MM.1S (cell line): ENCODE results near the gene RBMS3.

Experiments used
- DNase-seq: peaks from one replicate; pipeline ENCODE4 v3.0.0-alpha.2; 2015
- H2AFZ ChIP-seq: fragments of 300-600 bp; sonication (generic); 2 replicates; pipeline ENCODE4 v1.6.0; 2016; ENCODE audit warnings: antibody characterized with exemption, low read length
- H3F3A ChIP-seq: fragments of 300-600 bp; sonication (generic); 2 replicates; pipeline ENCODE4 v1.6.1; 2016; ENCODE audit warnings: mild to moderate bottlenecking, antibody characterized with exemption, low read length, moderate library complexity, mixed read lengths; ENCODE audit not compliant: insufficient read depth
- H3K27ac ChIP-seq: fragments of 300-600 bp; sonication (generic); 2 replicates; pipeline ENCODE4 v1.5.1; 2016; ENCODE audit warnings: mild to moderate bottlenecking, low read length
- H3K27me3 ChIP-seq: fragments of 300-600 bp; sonication (generic); replicated peaks from 2 replicates; pipeline ENCODE4 v1.6.0; 2016; ENCODE audit warnings: low read length; ENCODE audit not compliant: insufficient read depth
- H3K36me3 ChIP-seq: fragments of 300-600 bp; sonication (generic); replicated peaks from 2 replicates; pipeline ENCODE4 v1.6.1; 2016; ENCODE audit warnings: mild to moderate bottlenecking, low read length, mixed read lengths; ENCODE audit not compliant: insufficient read depth
- H3K4me1 ChIP-seq: fragments of 300-600 bp; sonication (generic); 2 replicates; pipeline ENCODE4 v1.6.1; 2016; ENCODE audit warnings: low read length, mixed read lengths
- H3K4me2 ChIP-seq: fragments of 300-600 bp; sonication (generic); 2 replicates; pipeline ENCODE4 v1.6.0; 2016; ENCODE audit warnings: low read depth, low read length
- H3K4me3 ChIP-seq: fragments of 300-600 bp; sonication (generic); 2 replicates; pipeline ENCODE4 v1.5.1; 2016; ENCODE audit warnings: low read length, mixed read lengths
- H3K79me2 ChIP-seq: fragments of 300-600 bp; sonication (generic); 2 replicates; pipeline ENCODE4 v1.6.1; 2016; ENCODE audit warnings: mixed run types, low read length, mixed read lengths
- H3K9ac ChIP-seq: fragments of 300-600 bp; sonication (generic); 2 replicates; pipeline ENCODE4 v1.6.1; 2016; ENCODE audit warnings: low read length, mixed read lengths
- H3K9me2 ChIP-seq: fragments of 300-600 bp; sonication (generic); replicated peaks from 2 replicates; pipeline ENCODE4 v1.6.1; 2016; ENCODE audit warnings: mild to moderate bottlenecking, low read length, mixed read lengths; ENCODE audit not compliant: insufficient read depth
- H3K9me3 ChIP-seq: fragments of 300-600 bp; sonication (generic); replicated peaks from 2 replicates; pipeline ENCODE4 v1.6.1; 2016; ENCODE audit warnings: mild to moderate bottlenecking, low read length, mixed read lengths; ENCODE audit not compliant: insufficient read depth
- H4K20me1 ChIP-seq: fragments of 300-600 bp; sonication (generic); 2 replicates; pipeline ENCODE4 v1.6.1; 2016; ENCODE audit warnings: mild to moderate bottlenecking, low read length, moderate library complexity, mixed read lengths; ENCODE audit not compliant: insufficient read depth
- EZH2 ChIP-seq: fragments of 300-600 bp; sonication (generic); optimal IDR thresholded peaks from 2 replicates; pipeline ENCODE3; 2017; ENCODE audit warnings: low read depth, mild to moderate bottlenecking, antibody characterized with exemption, low read length, mixed read lengths
- EZH2phosphoT487 ChIP-seq: fragments of 300-600 bp; sonication (generic); IDR thresholded peaks from 2 replicates; pipeline ENCODE4 v1.6.1; 2018; ENCODE audit warnings: antibody characterized with exemption, low read length
- TF ChIP-seq, protein P1 (sequence below): fragments of 300-600 bp; sonication (generic); IDR thresholded peaks from 2 replicates; pipeline ENCODE4 v1.5.1; 2016; ENCODE audit warnings: antibody characterized with exemption, low read length, mixed read lengths

Gene RBMS3

DNA sequence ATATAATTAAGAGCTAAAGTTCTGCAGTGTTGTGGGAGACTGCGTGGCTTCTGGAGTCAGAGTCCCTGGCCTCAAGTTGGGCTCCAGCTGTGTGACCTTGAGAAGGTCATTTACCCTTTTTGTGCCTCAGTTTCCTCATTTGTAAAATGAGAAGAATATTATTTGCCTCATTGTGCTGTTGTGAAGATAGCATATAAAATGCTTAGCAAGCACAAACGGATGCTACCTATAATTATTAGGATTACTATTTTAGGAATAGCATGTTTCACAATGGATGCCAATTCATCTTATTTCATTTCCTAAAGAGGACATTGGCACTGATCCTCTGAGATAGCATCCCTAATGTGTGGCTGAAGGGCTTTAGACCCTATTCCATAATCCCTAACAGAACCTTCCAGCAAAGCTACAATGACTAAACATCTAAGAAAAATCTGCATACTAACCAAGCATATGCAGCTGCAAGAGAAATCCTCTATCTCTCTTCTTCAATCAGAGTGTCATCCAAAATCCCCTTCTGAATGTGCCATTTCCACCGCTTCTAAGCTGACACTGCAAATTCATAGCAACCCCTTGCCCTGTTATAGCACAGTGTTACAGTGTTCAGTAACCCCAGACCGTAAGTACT lies 148.3 kb downstream of the RBMS3 start:
- no peak for TF ChIP-seq EZH2phosphoT487
- TF ChIP-seq, protein P1, sequence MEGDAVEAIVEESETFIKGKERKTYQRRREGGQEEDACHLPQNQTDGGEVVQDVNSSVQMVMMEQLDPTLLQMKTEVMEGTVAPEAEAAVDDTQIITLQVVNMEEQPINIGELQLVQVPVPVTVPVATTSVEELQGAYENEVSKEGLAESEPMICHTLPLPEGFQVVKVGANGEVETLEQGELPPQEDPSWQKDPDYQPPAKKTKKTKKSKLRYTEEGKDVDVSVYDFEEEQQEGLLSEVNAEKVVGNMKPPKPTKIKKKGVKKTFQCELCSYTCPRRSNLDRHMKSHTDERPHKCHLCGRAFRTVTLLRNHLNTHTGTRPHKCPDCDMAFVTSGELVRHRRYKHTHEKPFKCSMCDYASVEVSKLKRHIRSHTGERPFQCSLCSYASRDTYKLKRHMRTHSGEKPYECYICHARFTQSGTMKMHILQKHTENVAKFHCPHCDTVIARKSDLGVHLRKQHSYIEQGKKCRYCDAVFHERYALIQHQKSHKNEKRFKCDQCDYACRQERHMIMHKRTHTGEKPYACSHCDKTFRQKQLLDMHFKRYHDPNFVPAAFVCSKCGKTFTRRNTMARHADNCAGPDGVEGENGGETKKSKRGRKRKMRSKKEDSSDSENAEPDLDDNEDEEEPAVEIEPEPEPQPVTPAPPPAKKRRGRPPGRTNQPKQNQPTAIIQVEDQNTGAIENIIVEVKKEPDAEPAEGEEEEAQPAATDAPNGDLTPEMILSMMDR: no peak
- no peak for TF ChIP-seq EZH2
- no peaks in the 10 kb centered on the region for H3K9me3 ChIP-seq
- H3F3A ChIP-seq: no peaks in the 10 kb centered on the region
- no peak overlapping the region for H3K4me2 ChIP-seq
- no peaks in the 10 kb centered on the region for H3K79me2 ChIP-seq
- H3K4me1 ChIP-seq: no peaks in the 10 kb centered on the region
- H2AFZ ChIP-seq: no peak overlapping the region
- no peak overlapping the region for H3K4me3 ChIP-seq
- H4K20me1 ChIP-seq: no peaks in the 10 kb centered on the region
- no peak overlapping the region for H3K27ac ChIP-seq
- no peaks in the 10 kb centered on the region for H3K27me3 ChIP-seq
- DNase-seq: no peak
- no peaks in the 10 kb centered on the region for H3K9me2 ChIP-seq
- H3K9ac ChIP-seq: no peak overlapping the region
- no peaks in the 10 kb centered on the region for H3K36me3 ChIP-seq

DNA sequence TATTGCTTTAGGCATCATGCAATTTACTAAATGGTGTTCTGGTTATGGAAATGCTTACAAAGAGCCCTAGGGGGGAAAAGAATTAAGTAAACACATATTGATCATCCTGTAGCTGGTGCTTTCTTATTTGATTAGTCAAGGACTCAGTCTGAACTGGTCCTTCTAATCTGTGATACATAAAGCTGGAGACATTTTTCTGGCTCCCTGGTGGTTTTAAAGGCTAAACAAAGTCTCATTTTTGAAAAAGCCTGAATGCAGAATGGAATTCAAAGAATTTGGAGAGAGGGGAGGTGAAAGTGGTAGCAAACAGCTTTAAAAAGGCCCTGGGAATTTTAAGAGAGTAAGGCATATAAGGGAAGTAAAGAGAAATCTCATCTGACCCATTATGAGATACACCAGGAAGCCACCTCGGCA lies 149.7 kb downstream of the RBMS3 start:
- Histone ChIP-seq H3K27me3 (no peaks in the 10 kb centered on the region), H3K9ac (no peak overlapping the region), H4K20me1 (no peaks in the 10 kb centered on the region), H3K9me3 (no peaks in the 10 kb centered on the region), H2AFZ (no peak overlapping the region), H3F3A (no peaks in the 10 kb centered on the region), H3K36me3 (no peaks in the 10 kb centered on the region), H3K4me3 (no peak overlapping the region), H3K4me2 (no peak overlapping the region), H3K27ac (no peak overlapping the region), H3K79me2 (no peaks in the 10 kb centered on the region), H3K9me2 (no peaks in the 10 kb centered on the region), H3K4me1 (no peaks in the 10 kb centered on the region)
- DNase-seq: no peak
- TF ChIP-seq, protein P1: no peak
- TF ChIP-seq EZH2 (no peak), EZH2phosphoT487 (no peak)

DNA sequence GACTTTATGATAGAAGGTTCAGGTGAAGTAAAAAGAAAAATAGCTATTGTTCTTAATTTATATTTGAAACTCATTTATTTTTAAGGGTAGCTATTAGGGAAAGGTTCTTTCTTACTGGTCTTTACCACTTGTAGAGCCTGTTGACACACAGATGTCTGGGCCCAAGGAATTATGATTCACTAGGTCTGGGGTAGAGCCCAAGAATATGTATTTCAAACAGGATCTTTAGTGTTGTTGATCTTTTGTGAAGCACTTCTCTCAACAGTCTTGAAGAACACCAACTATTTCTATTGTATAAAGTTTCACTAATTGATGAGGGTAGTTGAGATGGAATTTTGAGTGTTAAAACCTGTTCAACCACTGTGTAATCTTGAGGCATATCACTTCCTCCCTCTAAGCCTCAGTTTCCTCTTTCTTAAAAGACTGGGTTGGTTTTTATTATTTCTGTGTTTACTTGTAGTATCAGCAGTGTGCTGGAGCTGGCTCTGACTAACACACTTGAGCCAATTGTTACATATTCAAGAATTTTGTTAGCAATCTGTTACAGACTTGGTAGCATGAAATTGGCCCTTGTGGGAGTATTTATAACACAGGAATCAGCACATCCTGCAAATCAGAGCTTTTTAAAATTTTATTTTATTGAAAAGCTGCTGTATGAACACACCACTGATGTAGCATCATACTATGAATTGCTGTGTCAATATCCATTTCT lies 155.9 kb downstream of the RBMS3 start:
- Histone ChIP-seq H3K9me2 (no peaks in the 10 kb centered on the region), H3F3A (no peaks in the 10 kb centered on the region), H3K4me3 (no peak overlapping the region), H3K4me1 (no peaks in the 10 kb centered on the region), H2AFZ (no peak overlapping the region), H3K9ac (no peak overlapping the region), H3K9me3 (no peaks in the 10 kb centered on the region), H3K27ac (no peak overlapping the region), H3K27me3 (no peaks in the 10 kb centered on the region), H3K79me2 (no peaks in the 10 kb centered on the region), H4K20me1 (no peaks in the 10 kb centered on the region), H3K4me2 (no peak overlapping the region), H3K36me3 (no peaks in the 10 kb centered on the region)
- no peak for DNase-seq
- no peak for TF ChIP-seq EZH2
- no peak for TF ChIP-seq EZH2phosphoT487
- TF ChIP-seq, protein P1: no peak
